Stimulated activated CD4-positive, alpha-beta T cell treated with anti-CD3 and anti-CD28 coated beads, Interleukin-2, amount 100 ng/mL, for 48 hours (primary cell): Measurements from ENCODE around the gene HAUS6.
"Not testable (repeated sequence)": the region's sequence is repeated elsewhere in the genome, so short reads cannot be mapped to it uniquely, and the experiment has no call there.

Experiments used
- DNase-seq, 2 donors: peaks; one replicate each; pipeline ENCODE4 v3.0.0-alpha.2; 2020

Gene HAUS6

GRCh38 chr9:19102631-19103345 lies at the start of gene HAUS6:
Gene HAUS6, minus strand, starts transcription at chr9:19102904. Its CDS starts 253 bp downstream, at chr9:19102651.
- DNase-seq: peak; percentile 84 to 88

GRCh38 chr9:19152160-19152498 lies 49.4 kb upstream of the HAUS6 start:
- DNase-seq: not testable (repeated sequence)

- DNase-seq: no peak
Measured at GRCh38 chr9:19151425-19152159, 48.9 kb upstream of the HAUS6 start.

GRCh38 chr9:19149230-19149629 lies 46.5 kb upstream of the HAUS6 start:
- DNase-seq: no peak

- no peak for DNase-seq
Measured at GRCh38 chr9:19148187-19148586, 45.5 kb upstream of the HAUS6 start.

GRCh38 chr9:19146441-19147024 lies 43.8 kb upstream of the HAUS6 start:
- no peak for DNase-seq

GRCh38 chr9:19145881-19146280 lies 43.2 kb upstream of the HAUS6 start:
- DNase-seq: no peak

GRCh38 chr9:19140259-19140658 lies 37.6 kb upstream of the HAUS6 start:
- DNase-seq: no peak

- no peak for DNase-seq
Measured at GRCh38 chr9:19138084-19138483, 35.4 kb upstream of the HAUS6 start.

- no peak for DNase-seq
Measured at GRCh38 chr9:19137282-19137681, 34.6 kb upstream of the HAUS6 start.

GRCh38 chr9:19136129-19136528 lies 33.4 kb upstream of the HAUS6 start:
- no peak for DNase-seq

GRCh38 chr9:19133549-19134345 lies 31.0 kb upstream of the HAUS6 start:
- no peak for DNase-seq

- DNase-seq: no peak
Measured at GRCh38 chr9:19130436-19130835, 27.7 kb upstream of the HAUS6 start.

GRCh38 chr9:19127871-19128500 lies 25.3 kb upstream of the HAUS6 start:
- DNase-seq: peak; percentile 29 to 30

GRCh38 chr9:19124430-19124793 lies 21.7 kb upstream of the HAUS6 start:
- no peak for DNase-seq

- no peak for DNase-seq
Measured at GRCh38 chr9:19122490-19123042, 19.9 kb upstream of the HAUS6 start.

- no peak for DNase-seq
Measured at GRCh38 chr9:19120877-19121276, 18.2 kb upstream of the HAUS6 start.

GRCh38 chr9:19119801-19120440 lies 17.2 kb upstream of the HAUS6 start:
- no peak for DNase-seq

GRCh38 chr9:19119246-19119645 lies 16.5 kb upstream of the HAUS6 start:
- no peak for DNase-seq

- no peak for DNase-seq
Measured at GRCh38 chr9:19117039-19117716, 14.5 kb upstream of the HAUS6 start.

- DNase-seq: no peak
Measured at GRCh38 chr9:19116107-19116790, 13.5 kb upstream of the HAUS6 start.
